ENCODE results near the gene OR1I1. TPM values are rescaled to one million over a fixed set of nuclear protein-coding genes. Genes with fewer than 3 reads are reported as not detected.
A peak's percentile ranks its signal among the peaks of the same experiment; 100 is the strongest.

Gene OR1I1
- total RNA-seq, 4 donors from 2014 or later: not detected

GRCh38 chr19:15108145-15108844 lies 26.3 kb downstream of the OR1I1 start:
- Histone ChIP-seq H3K4me1 (peaks cover 0 to 24% (median 2%) of the 10 kb centered on the region in 4 donors), H3K4me3 (peak overlapping the region; percentile 65 to 100 (median 88)), H3K27me3 (no peaks in the 10 kb centered on the region), H3K27ac (peak overlapping the region; percentile 76 to 96 (median 94)), H3K9me3 (peaks cover 0 to 19% (median 0%) of the 10 kb centered on the region in 4 donors), H3K36me3 (peaks cover 0 to 46% (median 3%) of the 10 kb centered on the region in 3 donors)
- DNase-seq (ENCODE audit: low spot score in 2 of 2): no peak
- WGBS, 2 donors: 32 to 34% methylated on average over 10 of the region's 10 CpGs
- TF ChIP-seq, protein P1, sequence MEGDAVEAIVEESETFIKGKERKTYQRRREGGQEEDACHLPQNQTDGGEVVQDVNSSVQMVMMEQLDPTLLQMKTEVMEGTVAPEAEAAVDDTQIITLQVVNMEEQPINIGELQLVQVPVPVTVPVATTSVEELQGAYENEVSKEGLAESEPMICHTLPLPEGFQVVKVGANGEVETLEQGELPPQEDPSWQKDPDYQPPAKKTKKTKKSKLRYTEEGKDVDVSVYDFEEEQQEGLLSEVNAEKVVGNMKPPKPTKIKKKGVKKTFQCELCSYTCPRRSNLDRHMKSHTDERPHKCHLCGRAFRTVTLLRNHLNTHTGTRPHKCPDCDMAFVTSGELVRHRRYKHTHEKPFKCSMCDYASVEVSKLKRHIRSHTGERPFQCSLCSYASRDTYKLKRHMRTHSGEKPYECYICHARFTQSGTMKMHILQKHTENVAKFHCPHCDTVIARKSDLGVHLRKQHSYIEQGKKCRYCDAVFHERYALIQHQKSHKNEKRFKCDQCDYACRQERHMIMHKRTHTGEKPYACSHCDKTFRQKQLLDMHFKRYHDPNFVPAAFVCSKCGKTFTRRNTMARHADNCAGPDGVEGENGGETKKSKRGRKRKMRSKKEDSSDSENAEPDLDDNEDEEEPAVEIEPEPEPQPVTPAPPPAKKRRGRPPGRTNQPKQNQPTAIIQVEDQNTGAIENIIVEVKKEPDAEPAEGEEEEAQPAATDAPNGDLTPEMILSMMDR (IDR thresholded peaks at IDR 0.05): no peak
- TF ChIP-seq POLR2A (IDR thresholded peaks at IDR 0.05) (no peak), EP300 (IDR thresholded peaks at IDR 0.05) (no peak)

DNA sequence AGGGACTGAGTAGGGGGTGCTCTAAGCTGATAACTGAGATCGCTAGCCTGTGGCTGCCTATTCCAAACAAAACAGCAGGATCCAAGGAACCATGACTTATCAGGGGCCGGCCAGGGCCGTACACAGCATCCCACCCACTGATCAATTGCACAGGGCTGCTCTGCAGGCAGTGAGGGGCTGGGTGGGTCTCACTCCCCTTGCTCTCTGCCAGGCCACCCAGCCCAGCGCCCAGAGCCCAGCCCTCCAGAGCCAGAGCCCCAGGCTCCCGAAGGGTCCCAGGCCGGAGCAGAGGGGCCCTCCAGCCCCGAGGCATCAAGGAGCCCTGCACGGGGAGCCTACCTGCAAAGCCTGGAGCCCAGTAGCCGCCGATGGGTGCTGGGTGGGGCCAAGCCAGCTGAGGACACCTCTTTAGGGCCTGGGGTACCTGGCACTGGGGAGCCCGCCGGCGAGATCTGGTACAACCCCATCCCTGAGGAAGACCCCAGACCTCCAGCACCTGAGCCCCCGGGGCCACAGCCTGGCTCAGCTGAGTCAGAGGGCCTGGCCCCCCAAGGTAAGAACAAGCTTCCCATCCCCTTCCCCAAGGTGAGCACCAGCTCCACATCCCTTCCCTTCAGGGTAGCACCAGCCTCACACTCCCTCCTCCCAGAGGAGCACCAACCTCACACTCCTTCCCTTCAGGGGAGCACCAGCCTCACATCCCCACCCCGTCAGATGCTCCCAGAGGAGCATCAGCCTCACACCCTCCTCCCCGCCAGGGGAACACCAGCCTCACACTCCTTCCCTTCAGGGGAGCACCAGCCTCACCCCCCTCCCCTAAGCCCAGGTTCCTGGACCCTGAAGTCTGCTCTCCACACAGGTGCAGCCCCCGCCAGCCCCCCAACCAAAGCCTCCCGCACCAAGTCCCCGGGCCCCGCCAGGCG lies 27.1 kb downstream of the OR1I1 start:
- H3K9me3 ChIP-seq: peaks cover 0 to 11% (median 0%) of the 10 kb centered on the region in 4 donors
- no peaks in the 10 kb centered on the region for H3K27me3 ChIP-seq
- H3K36me3 ChIP-seq: peaks cover 0 to 54% (median 3%) of the 10 kb centered on the region in 3 donors
- no peak for DNase-seq (ENCODE audit: low spot score in 2 of 2)
- peak overlapping the region in 3 of 4 donors; percentile 92 to 96 (median 95) for H3K27ac ChIP-seq
- H3K4me1 ChIP-seq: peaks cover 0 to 24% (median 2%) of the 10 kb centered on the region in 4 donors
- TF ChIP-seq, protein P1 (IDR thresholded peaks at IDR 0.05): no peak
- WGBS, 2 donors: 75 to 79% methylated on average over 18 of the region's 21 CpGs
- H3K4me3 ChIP-seq: no peak overlapping the region

- TF ChIP-seq EP300 (IDR thresholded peaks at IDR 0.05) (no peak), POLR2A (IDR thresholded peaks at IDR 0.05) (no peak)
- TF ChIP-seq, protein P1 (IDR thresholded peaks at IDR 0.05): no peak
- Histone ChIP-seq H3K36me3 (peaks cover 0 to 61% (median 3%) of the 10 kb centered on the region in 3 donors), H3K27me3 (no peaks in the 10 kb centered on the region), H3K9me3 (peaks cover 0 to 3% (median 0%) of the 10 kb centered on the region in 4 donors), H3K4me1 (peaks cover 0 to 27% (median 4%) of the 10 kb centered on the region in 4 donors), H3K27ac (no peak overlapping the region), H3K4me3 (no peak overlapping the region)
- 91 to 100% methylated on average over 7 to 20 of the region's 49 CpGs for WGBS, 2 donors
- DNase-seq (ENCODE audit: low spot score in 2 of 2): no peak
Observed at GRCh38 chr19:15109768-15110417, 27.9 kb downstream of the OR1I1 start.

DNA sequence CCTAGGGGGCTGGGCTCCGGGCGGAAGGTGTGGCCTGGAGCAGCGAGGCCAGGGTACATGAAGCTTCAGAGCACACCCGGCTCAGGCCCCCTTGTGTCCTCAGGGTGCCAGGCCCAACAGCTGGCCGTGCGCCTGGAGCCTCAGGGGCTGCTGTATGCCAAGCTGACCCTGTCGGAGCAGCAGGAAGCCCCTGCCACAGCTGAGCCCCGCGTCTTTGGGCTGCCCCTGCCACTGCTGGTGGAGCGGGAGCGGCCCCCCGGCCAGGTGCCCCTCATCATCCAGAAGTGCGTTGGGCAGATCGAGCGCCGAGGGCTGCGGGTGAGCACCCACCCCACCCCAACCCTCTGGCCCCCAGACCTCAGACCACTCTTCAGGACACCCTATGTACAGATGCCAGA lies 28.4 kb downstream of the OR1I1 start:
- Histone ChIP-seq H3K9me3 (no peaks in the 10 kb centered on the region), H3K4me1 (peaks cover 0 to 32% (median 5%) of the 10 kb centered on the region in 4 donors), H3K4me3 (no peak overlapping the region), H3K27ac (peak overlapping the region in 1 of 4 donors; percentile 28), H3K36me3 (peaks cover 0 to 67% (median 3%) of the 10 kb centered on the region in 3 donors), H3K27me3 (no peaks in the 10 kb centered on the region)
- no peak for DNase-seq (ENCODE audit: low spot score in 2 of 2)
- 88 to 100% methylated on average over 3 to 9 of the region's 17 CpGs for WGBS, 2 donors
- no peak for TF ChIP-seq POLR2A (IDR thresholded peaks at IDR 0.05)
- no peak for TF ChIP-seq EP300 (IDR thresholded peaks at IDR 0.05)
- TF ChIP-seq, protein P1 (IDR thresholded peaks at IDR 0.05): no peak
